GM12875 (cell line): ENCODE results near the gene KRTAP16-1.

Experiments used
- H3K4me3 ChIP-seq: one replicate; pipeline ENCODE4 v1.5.1; 2011; ENCODE audit warnings: low read depth, low read length, control low read depth
- TF ChIP-seq, protein P1 (sequence below): IDR thresholded peaks from 2 replicates; pipeline ENCODE4 v1.5.1; 2011; ENCODE audit warnings: low read depth, mild to moderate bottlenecking, control low read depth, inconsistent platforms, low read length, moderate library complexity, borderline replicate concordance; ENCODE audit not compliant: insufficient read depth

Gene KRTAP16-1

DNA sequence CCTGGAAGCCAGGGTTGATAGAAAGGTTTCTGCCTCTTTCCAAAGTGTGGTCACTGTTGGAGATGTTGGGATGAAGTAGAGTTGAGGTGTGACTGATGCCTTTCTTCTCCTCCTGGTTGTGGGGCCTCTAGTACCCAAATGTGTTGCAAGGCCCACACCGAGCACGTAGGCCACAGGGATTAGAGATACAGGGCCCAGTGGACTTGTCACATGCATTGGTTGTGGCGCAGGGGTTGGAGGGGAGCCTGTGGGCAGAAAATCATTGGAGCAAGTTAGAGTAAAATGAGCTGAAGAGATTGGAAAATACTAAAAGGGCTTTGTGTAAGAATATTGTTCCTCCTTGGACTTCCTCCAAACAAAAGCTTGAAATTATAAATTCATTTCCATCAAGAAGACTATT lies 36.9 kb upstream of the KRTAP16-1 start:
- TF ChIP-seq, protein P1, sequence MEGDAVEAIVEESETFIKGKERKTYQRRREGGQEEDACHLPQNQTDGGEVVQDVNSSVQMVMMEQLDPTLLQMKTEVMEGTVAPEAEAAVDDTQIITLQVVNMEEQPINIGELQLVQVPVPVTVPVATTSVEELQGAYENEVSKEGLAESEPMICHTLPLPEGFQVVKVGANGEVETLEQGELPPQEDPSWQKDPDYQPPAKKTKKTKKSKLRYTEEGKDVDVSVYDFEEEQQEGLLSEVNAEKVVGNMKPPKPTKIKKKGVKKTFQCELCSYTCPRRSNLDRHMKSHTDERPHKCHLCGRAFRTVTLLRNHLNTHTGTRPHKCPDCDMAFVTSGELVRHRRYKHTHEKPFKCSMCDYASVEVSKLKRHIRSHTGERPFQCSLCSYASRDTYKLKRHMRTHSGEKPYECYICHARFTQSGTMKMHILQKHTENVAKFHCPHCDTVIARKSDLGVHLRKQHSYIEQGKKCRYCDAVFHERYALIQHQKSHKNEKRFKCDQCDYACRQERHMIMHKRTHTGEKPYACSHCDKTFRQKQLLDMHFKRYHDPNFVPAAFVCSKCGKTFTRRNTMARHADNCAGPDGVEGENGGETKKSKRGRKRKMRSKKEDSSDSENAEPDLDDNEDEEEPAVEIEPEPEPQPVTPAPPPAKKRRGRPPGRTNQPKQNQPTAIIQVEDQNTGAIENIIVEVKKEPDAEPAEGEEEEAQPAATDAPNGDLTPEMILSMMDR, result no peak
- H3K4me3 ChIP-seq, result no peak overlapping the region

DNA sequence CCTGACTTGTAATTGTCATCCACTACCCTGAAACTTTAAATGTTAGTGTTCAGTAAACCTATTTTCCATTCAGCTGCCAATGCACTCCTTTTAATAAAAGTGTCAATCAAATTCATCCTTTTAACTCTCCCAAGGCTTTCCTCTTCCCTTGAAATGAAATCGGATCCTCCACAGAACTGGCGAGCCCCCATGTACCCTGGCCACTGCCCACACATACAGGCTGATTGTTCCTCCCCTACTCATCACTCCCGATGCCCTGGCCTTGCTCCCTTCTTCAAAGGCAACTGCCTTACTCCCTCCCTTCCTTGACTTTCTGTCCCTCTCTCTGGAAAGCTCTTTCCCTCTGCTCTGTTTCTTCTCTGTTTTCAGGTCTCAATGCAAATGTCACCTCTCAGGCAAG lies 33.9 kb upstream of the KRTAP16-1 start:
- TF ChIP-seq, protein P1, result no peak
- no peak overlapping the region for H3K4me3 ChIP-seq

DNA sequence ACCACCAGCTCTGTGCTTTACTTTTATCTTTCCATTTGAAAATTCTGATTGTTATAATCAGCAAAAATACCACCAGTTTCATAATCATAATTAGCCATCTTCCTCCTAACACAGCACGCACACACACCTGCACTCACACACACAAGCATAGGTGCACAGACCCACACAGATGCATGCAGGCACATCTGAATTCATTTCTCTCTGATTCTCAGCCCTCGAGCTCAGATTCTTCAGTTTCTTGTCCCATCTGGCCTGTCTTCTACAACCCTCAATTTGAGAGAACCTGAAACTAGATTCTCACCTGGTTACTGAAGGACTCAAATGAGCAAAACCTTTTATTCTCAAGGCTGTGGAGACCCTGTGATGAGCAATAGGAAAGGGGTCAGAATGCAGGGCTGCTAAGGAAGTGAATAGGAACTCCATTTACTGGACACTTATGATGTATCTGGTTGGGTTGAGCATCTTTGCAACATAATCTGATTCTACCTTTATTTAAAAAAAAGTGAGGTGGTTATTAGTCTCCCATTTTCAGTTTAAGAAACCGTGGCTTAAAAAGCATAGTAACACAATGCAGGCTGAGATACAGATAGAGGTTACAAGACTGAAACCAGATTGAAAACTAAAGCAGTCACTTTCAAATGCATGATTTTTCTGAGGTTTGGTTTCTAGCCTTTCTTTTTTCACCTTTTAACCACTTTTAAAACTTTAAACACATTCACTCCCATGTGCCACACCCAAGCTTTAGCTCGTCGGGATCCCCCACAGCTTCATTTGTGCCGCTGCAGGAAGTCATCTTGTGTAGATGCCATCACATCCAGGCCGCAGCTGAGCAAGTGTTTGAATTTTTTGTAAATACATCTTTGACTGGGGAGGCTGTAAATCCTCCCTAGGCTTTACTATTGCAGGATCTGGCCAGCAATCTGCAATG lies 32.1 kb upstream of the KRTAP16-1 start:
- no peak overlapping the region for H3K4me3 ChIP-seq
- TF ChIP-seq, protein P1, result no peak

DNA sequence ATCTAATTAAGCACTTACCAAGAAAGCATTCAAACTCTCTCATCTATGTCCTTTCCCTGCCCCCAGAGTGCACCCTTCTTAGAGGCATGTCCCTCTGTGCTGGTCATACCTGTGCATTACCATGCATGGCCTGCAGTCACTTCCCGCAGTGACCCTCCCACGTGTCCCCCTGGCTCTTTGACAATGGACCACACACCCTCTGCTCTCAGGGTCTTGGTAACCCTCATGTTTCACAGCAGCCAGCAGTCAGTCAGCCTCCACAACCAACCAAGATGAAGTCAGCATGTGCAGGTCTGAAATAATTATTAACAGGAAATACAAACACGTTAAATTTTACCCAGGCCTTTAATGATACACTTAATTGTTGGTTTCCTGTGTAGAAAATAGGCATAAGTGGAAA lies 31.4 kb upstream of the KRTAP16-1 start:
- no peak overlapping the region for H3K4me3 ChIP-seq
- TF ChIP-seq, protein P1, result no peak

DNA sequence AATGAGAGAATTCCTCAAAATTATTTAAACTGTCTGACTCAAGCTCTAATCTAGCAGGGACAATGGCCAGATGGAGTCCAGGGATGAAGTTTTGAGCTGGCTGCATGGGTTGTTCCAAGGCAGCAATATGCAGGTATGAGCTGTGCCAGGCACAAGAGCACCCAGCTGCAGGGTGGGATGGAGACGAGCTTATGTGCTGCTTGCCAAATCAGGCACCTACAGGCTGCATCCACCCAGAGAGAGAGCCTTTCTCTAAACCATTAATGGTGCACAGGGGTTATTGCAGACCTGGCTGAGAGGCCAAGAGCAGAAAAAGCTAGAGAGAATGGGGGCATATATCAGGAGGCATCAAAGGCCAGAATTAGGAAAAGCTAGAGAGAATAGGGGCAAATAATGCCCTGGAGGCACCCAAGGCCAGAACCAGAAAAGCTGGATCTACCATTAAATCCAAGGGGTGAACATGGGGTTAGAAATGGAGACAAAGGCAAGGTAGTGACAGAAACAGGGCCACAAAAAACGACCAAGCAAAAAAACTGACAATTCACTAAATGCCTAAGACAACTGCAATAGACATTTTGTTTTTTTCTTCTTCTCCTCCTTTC lies 30.6 kb upstream of the KRTAP16-1 start:
- H3K4me3 ChIP-seq, result no peak overlapping the region
- TF ChIP-seq, protein P1, result no peak

DNA sequence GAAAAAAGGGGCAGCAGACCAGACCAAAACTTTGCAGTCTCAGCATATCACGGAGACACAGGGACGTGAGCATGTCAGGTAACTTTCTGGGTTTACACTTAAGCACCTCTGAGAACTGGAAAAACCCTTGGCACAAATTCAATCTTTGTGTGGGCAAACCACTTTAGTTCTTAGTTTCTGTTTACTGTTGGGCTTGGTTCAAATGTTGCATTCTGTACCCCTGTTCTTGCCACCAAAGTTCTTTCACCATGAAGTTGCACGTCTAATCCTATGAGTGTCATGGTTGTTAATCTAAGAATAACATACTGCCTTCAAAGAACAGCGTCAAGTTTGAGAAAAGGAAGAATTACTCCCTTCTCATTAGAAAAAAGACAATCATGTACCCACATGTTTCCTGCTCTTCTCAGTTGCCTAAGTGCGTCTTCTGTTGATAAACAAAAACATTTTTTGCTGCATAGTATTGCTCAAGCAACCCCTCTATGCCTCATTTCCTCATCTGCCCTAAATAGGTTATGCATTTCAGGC lies 29.9 kb upstream of the KRTAP16-1 start:
- TF ChIP-seq, protein P1, result no peak
- H3K4me3 ChIP-seq, result no peak overlapping the region
